GM19035 (cell line): Measurements from ENCODE around the gene ARAP1.
A peak's percentile ranks its signal among the peaks of the same experiment; 100 is the strongest.
"Not testable (repeated sequence)": the region's sequence is repeated elsewhere in the genome, so short reads cannot be mapped to it uniquely, and the experiment has no call there.

Experiments used
- ATAC-seq: cut with Tn5 transposase; IDR thresholded peaks from one replicate; pipeline ENCODE4 v1.9.1; 2021; ENCODE audit not compliant: unreplicated experiment

ARAP1 gene

GRCh38 chr11:72752088-72752914, at the start of gene ARAP1:
Gene ARAP1, minus strand, starts transcription at chr11:72752408. Its CDS starts 25,280 bp downstream, at chr11:72727128.
- peak; percentile 60 for ATAC-seq

- ATAC-seq, result no peak
These were observed 47.2 kb upstream of the ARAP1 start for GRCh38 chr11:72799441-72799840.

- ATAC-seq, result no peak
These were observed 46.2 kb upstream of the ARAP1 start for GRCh38 chr11:72798361-72798760.

- peak; percentile 93 for ATAC-seq
These were observed 41.5 kb upstream of the ARAP1 start, which contains the start of gene STARD10 for GRCh38 chr11:72793425-72794367. Gene STARD10, minus strand, starts transcription at chr11:72794047. Its CDS starts 12,866 bp downstream, at chr11:72781181.

- ATAC-seq, result no peak
These were observed 40.8 kb upstream of the ARAP1 start for GRCh38 chr11:72793076-72793424.

- ATAC-seq, result no peak
These were observed 40.3 kb upstream of the ARAP1 start for GRCh38 chr11:72792437-72793021.

GRCh38 chr11:72791228-72791627, 39.0 kb upstream of the ARAP1 start:
- ATAC-seq, result not testable (repeated sequence)

- no peak for ATAC-seq
These were observed 37.4 kb upstream of the ARAP1 start for GRCh38 chr11:72789493-72790131.

GRCh38 chr11:72788241-72788640, 36.0 kb upstream of the ARAP1 start:
- no peak for ATAC-seq

GRCh38 chr11:72787216-72788104, 35.3 kb upstream of the ARAP1 start:
- no peak for ATAC-seq

- no peak for ATAC-seq
These were observed 34.4 kb upstream of the ARAP1 start for GRCh38 chr11:72786305-72787215.

GRCh38 chr11:72784662-72785061, 32.5 kb upstream of the ARAP1 start:
- no peak for ATAC-seq

- no peak for ATAC-seq
These were observed 31.1 kb upstream of the ARAP1 start for GRCh38 chr11:72783144-72783905.

- ATAC-seq, result peak; percentile 31
These were observed 30.1 kb upstream of the ARAP1 start for GRCh38 chr11:72782081-72782920.

GRCh38 chr11:72781313-72782080, 29.3 kb upstream of the ARAP1 start:
- ATAC-seq, result peak; percentile 57

GRCh38 chr11:72781063-72781312, 28.8 kb upstream of the ARAP1 start:
- no peak for ATAC-seq
